OCI-M2 (cell line): Measurements from ENCODE around the gene SPIN1.

Experiments
- DNase-seq: peaks from one replicate; lab custom pipeline; 2025; ENCODE audit not compliant: unreplicated experiment; lab: John Stamatoyannopoulos, UW

SPIN1 gene

DNA sequence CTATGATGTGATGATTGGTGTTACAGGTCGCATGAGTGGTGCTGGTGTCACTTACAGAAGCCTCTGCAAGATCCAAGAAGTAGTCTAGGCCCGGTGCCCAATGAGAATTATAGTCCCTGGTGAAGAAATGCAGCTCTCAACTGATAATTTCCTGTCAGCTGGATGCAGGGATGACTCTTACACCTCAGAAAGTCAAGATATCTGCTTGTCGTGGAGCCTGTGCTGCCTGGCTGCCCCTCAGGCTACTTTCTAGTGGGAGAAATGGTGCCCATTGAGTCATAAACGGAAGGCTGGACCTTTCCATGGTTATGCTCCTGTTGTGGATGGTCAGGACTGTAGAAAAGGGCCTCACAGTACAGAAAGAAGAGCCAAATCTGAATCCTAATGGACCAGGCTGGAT is 99.9 kb downstream of the SPIN1 start:
- no peak for DNase-seq

DNA sequence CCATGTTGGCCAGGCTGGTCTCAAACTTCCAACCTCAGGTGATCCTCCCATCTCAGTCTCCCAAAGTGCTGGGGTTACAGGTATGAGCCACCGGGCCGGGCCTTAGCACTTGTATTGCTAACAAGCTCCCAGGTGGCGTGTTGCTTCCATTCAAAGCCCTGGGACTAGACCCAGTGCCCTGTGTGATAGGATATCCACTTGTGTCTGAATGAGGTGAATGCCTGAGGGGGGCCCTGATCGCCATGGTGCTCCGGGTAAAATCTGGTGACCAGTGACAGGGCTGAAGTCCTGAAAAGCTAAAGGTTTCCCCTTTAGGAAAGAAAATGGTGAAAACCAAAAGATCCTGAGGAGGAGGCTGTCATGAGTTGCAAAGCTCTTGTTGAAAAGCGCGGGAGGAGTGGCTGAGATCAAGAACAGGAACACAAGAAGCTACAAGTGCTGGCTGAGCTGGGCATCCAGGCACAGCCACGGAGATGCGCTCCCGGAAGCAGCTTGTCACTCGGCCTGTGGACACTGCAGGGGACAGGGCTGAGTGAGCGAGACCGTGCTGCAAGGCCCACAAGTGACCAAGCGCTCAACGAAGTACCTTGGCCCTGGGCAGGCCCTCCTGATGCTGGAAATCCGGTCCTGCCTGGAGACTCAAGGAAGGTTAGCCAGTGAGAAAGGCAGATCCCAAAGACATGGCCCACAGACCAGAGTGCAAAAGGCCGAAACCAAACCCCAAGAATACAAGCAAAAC is 106.9 kb downstream of the SPIN1 start:
- no peak for DNase-seq

DNA sequence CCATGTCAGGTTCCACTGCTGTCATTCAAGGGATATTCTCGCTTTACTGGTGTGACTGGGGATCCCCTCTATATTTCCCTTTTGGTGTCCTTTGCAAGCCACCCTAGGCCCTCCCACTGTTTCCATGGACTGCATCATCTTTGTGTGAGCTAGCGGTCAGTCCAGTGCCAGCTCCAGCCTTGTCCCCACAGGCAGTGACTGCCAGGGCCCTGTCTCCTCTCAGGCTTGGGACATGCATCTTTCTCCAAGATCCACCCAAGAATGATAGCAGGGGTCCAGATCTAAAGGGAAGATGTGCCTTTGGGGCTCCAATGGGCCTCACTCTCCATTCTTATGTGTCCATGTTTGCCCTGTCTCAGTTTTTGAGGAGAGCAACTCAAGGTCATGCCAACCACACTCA is 109.0 kb downstream of the SPIN1 start:
- DNase-seq = no peak

- no peak for DNase-seq
Measured at GRCh38 chr9:88498880-88499279, 110.6 kb downstream of the SPIN1 start.

DNA sequence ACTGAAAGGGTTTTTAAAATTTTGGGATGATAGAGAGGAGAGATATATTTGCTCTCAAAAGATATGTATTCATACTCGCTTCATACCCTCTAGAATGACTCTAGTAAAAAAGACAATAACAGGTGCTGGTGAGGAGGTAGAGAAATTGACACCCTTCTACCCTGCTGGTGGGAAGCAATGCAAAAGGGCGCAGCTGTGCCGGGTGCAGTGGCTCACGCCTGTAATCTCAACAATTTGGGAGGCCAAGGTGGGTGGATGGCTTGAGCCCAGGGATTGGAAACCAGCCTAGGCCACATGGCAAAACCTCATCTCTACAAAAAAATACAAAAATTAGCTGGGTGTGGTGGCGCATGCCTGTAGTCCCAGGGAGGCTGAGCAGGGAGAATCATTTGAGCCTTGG is 112.8 kb downstream of the SPIN1 start:
- no peak for DNase-seq

DNA sequence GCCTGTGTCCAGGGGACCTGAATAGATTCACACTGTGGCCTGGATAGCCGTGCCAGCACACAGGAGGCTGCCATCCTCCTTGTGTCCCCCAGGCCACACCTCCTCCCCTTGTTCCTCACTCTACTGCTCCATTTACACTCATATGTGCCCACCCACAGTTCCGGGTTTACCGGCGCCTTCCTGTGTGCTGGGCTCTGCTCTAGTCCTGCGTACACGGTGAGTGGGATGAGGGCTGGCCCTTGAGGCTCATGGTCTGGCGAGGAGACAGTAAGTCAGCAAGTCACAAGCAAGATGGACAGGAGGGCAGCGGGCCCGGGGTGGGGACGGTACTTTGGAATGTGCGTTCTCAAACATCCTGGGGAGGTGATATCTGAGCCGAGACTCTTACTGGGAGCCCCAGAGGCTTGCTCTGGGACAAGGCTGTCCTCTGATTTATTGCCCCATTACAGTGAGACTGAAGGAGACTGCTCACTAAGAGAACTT is 114.3 kb downstream of the SPIN1 start:
- DNase-seq = no peak

GRCh38 chr9:88503081-88503844 is 115.0 kb downstream of the SPIN1 start:
- no peak for DNase-seq

DNA sequence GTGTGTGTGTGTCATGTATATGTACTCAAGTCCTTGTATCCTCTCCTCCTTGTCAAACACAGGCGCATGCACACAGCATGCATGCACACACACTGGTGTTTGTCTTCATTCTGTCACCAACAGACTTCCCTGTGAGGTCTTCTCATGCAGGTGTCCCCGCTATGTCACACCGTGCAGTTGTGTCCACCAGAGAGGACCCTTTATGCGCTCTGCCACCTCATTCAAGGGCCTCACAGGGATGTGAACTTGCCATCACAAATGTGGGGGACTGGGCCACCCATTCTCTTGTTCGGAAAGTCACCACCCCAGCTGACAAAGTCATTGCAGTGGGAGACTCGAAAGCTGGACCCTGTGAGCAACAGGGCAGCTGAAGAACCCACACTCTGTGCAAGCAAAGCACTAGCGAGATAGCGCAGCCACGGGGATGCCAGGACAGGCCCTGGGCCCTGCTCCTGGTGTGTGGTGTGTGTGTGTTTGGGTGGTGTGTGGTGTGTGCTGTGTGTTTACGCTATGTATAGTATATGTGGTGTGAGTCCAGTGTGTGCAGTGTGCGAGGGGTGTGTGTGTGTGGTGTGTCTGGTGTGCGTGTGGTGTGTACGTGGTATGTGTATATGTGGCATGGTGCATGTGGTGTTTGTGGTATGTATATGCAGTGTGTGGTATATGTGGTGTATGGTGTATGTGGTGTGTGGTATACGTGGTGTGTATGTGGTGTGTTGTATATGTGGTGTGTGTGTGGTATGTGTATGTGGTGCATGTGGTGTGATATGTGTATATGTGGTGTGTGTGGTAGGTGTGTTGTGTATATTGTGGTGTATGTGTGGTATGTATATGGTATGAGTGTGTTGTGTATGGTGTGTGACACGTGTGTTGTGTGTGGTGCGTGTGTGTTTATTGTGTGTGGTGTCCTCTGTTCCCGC is 115.9 kb downstream of the SPIN1 start:
- no peak for DNase-seq

- no peak for DNase-seq
Measured at GRCh38 chr9:88508326-88508725, 120.1 kb downstream of the SPIN1 start.

DNA sequence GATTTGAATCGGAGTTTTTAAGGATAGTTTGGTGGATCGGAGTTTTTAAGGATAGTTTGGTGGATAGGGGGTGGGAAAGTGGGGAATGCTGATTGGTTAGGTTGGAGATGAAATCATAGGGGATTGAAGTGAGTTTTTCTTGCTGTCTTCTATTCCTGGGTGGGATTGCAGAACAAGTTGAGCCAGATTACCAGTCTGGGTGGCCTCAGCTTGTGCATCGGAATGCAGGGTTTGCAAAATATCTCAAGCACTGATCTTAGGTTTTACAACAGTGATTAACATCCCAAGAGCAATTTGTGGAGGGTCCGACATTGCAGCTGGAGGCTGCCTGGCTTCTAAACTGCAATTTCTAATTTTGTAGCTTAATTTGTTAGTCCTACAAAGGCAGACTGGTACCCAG is 123.7 kb downstream of the SPIN1 start:
- DNase-seq = no peak

DNA sequence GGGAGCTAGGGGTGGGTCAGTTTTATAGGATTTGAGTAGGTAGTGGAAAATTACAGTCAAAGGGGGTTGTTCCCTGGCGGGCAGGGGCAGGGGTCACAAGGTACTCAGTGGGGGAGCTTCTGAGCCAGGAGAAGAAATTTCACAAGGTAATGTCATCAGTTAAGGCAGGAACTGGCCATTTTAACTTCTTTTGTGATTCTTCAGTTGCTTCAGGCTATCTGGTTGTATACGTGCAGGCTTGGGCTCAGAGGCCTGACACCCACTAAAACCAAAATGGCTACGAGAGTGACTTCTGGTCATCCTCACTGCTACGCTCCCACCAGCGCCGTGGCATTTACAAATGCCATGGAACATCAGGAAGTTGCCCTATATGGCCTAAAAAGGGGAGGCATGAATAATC is 126.0 kb downstream of the SPIN1 start:
- DNase-seq = no peak

DNA sequence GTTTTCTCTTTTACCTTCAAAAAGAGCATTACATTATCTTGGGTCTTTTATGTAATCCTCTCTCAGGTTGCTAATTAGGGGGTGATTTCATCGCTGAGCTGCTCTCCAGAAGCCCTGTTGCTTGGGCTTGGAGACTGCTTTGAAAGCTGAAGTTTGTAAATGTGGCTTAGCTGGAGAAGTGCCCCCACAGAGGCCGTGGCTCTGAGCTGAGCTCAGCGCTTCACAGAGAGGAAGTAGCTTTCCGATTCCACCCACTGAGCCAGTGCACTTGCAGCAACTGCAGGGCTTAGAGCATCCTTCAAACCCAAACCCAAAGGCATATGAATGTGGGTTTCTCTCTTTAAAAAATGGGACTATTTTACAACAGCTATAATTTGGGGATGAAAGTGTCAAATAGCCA is 133.1 kb downstream of the SPIN1 start:
- no peak for DNase-seq

DNA sequence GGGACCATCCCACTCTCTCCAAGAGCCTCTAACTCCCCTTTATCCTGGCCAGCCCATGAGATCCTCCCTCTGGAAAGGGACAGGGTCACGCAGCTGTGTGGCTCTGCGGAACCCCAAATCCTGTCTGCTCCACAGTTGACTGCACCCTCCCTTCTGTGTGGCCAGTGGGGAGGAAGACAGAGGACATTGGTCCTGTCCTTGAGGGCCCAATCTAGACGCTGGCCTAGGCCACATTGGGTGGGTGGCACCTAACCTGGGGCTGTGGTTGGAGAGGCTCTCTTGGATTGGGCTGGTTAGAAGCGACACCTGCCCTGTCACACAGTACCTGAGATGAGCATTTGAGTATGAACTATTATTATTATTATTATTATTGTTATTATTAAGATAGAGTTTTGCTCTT is 134.1 kb downstream of the SPIN1 start:
- DNase-seq = no peak

GRCh38 chr9:88523056-88523455 is 134.8 kb downstream of the SPIN1 start:
- no peak for DNase-seq

- no peak for DNase-seq
Measured at GRCh38 chr9:88524911-88525310, 136.7 kb downstream of the SPIN1 start.

GRCh38 chr9:88527618-88528017 is 139.4 kb downstream of the SPIN1 start:
- DNase-seq = no peak
